ENCODE data around the gene BMP6. TPM values are rescaled to one million over a fixed set of nuclear protein-coding genes. Genes with fewer than 3 reads are reported as not detected.

BMP6 gene
- total RNA-seq, 1 donor from 2014 or later, result 0.41 TPM

DNA sequence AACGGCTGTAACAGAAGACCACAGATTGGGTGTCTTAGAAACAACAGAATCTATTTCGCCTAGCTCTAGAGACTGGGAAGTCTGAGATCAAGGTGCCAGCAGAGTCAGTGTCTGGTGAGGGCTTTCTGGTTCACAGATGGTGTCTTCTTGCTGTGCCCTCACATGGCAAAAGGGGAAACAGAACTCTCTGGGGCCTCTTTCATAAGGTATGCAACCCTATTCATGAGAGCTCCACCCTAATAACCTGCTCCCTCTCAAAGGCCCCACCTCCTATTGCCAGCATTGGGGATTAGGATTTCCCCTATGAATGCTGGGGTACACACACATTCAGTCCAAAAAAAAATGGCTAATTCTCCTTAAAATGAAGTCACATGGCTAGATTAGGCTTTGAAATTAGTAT, 174.7 kb downstream of the BMP6 start:
- Mint-ChIP-seq H3K27ac (no peak overlapping the region), H3K4me3 (no peak overlapping the region), H3K27me3 (ENCODE audit: insufficient read depth, low read depth) (no peaks in the 10 kb centered on the region), H3K9me3 (no peaks in the 10 kb centered on the region), H3K36me3 (peaks cover 48% of the 10 kb centered on the region), H3K4me1 (no peaks in the 10 kb centered on the region)
- Histone ChIP-seq H3K9ac (no peak overlapping the region), H2AFZ (replicated peaks) (no peak overlapping the region), H3K27ac (peak overlapping the region; percentile 34), H4K20me1 (ENCODE audit: low read depth) (peaks cover 36% of the 10 kb centered on the region), H3K4me2 (no peak overlapping the region), H3K36me3 (peaks cover 6% of the 10 kb centered on the region), H3K79me2 (ENCODE audit: low read depth) (peaks cover 2% of the 10 kb centered on the region), H3K4me3 (no peak overlapping the region), H3K27me3 (no peaks in the 10 kb centered on the region), H3F3A (ENCODE audit: low read depth) (peaks cover 17% of the 10 kb centered on the region), H3K4me1 (peaks cover 17% of the 10 kb centered on the region), H3K9me3 (ENCODE audit: low read depth) (no peaks in the 10 kb centered on the region)
- TF ChIP-seq EZH2phosphoT487 (IDR thresholded peaks at IDR 0.05) (no peak), EZH2 (IDR thresholded peaks at IDR 0.05) (no peak)
- TF ChIP-seq, protein P1, sequence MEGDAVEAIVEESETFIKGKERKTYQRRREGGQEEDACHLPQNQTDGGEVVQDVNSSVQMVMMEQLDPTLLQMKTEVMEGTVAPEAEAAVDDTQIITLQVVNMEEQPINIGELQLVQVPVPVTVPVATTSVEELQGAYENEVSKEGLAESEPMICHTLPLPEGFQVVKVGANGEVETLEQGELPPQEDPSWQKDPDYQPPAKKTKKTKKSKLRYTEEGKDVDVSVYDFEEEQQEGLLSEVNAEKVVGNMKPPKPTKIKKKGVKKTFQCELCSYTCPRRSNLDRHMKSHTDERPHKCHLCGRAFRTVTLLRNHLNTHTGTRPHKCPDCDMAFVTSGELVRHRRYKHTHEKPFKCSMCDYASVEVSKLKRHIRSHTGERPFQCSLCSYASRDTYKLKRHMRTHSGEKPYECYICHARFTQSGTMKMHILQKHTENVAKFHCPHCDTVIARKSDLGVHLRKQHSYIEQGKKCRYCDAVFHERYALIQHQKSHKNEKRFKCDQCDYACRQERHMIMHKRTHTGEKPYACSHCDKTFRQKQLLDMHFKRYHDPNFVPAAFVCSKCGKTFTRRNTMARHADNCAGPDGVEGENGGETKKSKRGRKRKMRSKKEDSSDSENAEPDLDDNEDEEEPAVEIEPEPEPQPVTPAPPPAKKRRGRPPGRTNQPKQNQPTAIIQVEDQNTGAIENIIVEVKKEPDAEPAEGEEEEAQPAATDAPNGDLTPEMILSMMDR (IDR thresholded peaks at IDR 0.05), result no peak
- no peak for DNase-seq (ENCODE audit: low spot score)

DNA sequence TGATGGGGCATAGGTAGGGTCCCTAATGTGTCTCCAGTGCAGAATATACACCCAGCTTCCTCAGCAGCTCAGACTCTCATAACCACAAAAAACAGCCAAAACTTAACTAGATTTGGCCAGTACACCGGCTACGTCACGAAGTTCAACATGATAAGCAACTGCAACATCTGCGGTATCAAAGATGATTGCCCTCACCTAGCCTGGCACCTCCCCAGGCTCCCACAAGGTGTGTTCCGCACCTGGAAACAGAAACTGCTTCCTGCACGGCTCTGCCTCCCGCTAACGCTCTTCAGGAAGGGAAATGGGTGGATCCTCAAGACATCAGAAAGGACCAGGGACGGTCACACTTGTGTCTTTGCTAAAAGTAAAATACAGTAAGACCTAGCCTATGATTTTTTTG, 175.2 kb downstream of the BMP6 start:
- Histone ChIP-seq H4K20me1 (ENCODE audit: low read depth) (peaks cover 36% of the 10 kb centered on the region), H3K9ac (no peak overlapping the region), H3K27me3 (no peaks in the 10 kb centered on the region), H3K9me3 (ENCODE audit: low read depth) (no peaks in the 10 kb centered on the region), H3K4me1 (peaks cover 17% of the 10 kb centered on the region), H2AFZ (replicated peaks) (no peak overlapping the region), H3K79me2 (ENCODE audit: low read depth) (peaks cover 6% of the 10 kb centered on the region), H3F3A (ENCODE audit: low read depth) (peaks cover 17% of the 10 kb centered on the region), H3K27ac (no peak overlapping the region), H3K4me3 (no peak overlapping the region), H3K4me2 (no peak overlapping the region), H3K36me3 (peaks cover 6% of the 10 kb centered on the region)
- H3K36me3 Mint-ChIP-seq, result peaks cover 44% of the 10 kb centered on the region
- TF ChIP-seq EZH2 (IDR thresholded peaks at IDR 0.05) (no peak), EZH2phosphoT487 (IDR thresholded peaks at IDR 0.05) (no peak)
- TF ChIP-seq, protein P1 (IDR thresholded peaks at IDR 0.05), result no peak
- DNase-seq (ENCODE audit: low spot score), result no peak
- no peaks in the 10 kb centered on the region for H3K4me1 Mint-ChIP-seq
- no peak overlapping the region for H3K27ac Mint-ChIP-seq
- no peak overlapping the region for H3K4me3 Mint-ChIP-seq
- no peaks in the 10 kb centered on the region for H3K9me3 Mint-ChIP-seq
- H3K27me3 Mint-ChIP-seq (ENCODE audit: insufficient read depth, low read depth), result no peaks in the 10 kb centered on the region

DNA sequence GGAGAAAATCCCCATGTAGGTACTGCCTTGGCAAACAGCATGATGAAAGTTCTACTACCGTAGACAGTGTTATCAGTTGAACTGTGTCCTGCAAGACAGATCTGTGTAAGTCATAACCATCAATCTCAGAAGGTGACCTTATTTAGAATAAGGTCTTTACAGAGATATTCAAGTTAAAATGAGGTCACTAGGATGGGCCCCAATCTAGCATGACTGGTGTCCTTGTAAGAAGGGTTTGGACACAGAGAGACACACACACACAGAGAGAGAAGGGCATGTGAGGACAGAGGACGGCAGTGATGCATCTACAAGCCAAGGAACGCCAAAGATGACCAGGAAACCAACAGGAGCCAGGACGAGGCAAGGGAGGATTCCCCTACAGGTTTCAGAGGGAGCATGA, 175.9 kb downstream of the BMP6 start:
- Histone ChIP-seq H3K36me3 (peaks cover 5% of the 10 kb centered on the region), H2AFZ (replicated peaks) (no peak overlapping the region), H3K4me3 (no peak overlapping the region), H3K9me3 (ENCODE audit: low read depth) (no peaks in the 10 kb centered on the region), H4K20me1 (ENCODE audit: low read depth) (peaks cover 36% of the 10 kb centered on the region), H3K27ac (no peak overlapping the region), H3K9ac (no peak overlapping the region), H3F3A (ENCODE audit: low read depth) (peaks cover 17% of the 10 kb centered on the region), H3K27me3 (no peaks in the 10 kb centered on the region), H3K4me2 (no peak overlapping the region), H3K79me2 (ENCODE audit: low read depth) (peaks cover 14% of the 10 kb centered on the region), H3K4me1 (peaks cover 17% of the 10 kb centered on the region)
- Mint-ChIP-seq H3K27ac (no peak overlapping the region), H3K27me3 (ENCODE audit: insufficient read depth, low read depth) (no peaks in the 10 kb centered on the region), H3K4me1 (no peaks in the 10 kb centered on the region), H3K36me3 (peaks cover 42% of the 10 kb centered on the region), H3K4me3 (no peak overlapping the region), H3K9me3 (no peaks in the 10 kb centered on the region)
- TF ChIP-seq EZH2phosphoT487 (IDR thresholded peaks at IDR 0.05) (no peak), EZH2 (IDR thresholded peaks at IDR 0.05) (no peak)
- TF ChIP-seq, protein P1 (IDR thresholded peaks at IDR 0.05), result no peak
- DNase-seq (ENCODE audit: low spot score), result no peak
